ENCODE measurements around the gene BSPRY.

DNA sequence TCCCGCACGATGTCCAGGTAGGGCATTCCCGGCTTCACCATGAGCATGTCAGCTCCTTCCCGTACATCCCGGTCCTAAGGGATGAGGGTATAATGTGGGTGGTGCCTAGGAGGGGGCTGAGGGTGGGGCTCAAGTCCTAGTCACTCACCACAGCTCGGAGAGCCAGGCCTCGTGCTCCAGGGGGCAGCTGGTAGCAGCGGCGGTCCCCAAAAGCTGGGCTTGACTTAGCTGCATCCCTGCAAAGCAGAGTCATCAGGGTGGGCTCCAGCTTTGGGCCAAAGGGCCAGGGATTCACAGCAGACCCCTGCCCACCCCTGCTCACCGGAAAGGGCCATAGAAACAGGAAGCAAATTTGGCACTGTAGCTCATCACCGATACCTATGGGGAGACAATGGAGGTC is 40.1 kb downstream of the BSPRY start:
- TF ChIP-seq, protein P1, sequence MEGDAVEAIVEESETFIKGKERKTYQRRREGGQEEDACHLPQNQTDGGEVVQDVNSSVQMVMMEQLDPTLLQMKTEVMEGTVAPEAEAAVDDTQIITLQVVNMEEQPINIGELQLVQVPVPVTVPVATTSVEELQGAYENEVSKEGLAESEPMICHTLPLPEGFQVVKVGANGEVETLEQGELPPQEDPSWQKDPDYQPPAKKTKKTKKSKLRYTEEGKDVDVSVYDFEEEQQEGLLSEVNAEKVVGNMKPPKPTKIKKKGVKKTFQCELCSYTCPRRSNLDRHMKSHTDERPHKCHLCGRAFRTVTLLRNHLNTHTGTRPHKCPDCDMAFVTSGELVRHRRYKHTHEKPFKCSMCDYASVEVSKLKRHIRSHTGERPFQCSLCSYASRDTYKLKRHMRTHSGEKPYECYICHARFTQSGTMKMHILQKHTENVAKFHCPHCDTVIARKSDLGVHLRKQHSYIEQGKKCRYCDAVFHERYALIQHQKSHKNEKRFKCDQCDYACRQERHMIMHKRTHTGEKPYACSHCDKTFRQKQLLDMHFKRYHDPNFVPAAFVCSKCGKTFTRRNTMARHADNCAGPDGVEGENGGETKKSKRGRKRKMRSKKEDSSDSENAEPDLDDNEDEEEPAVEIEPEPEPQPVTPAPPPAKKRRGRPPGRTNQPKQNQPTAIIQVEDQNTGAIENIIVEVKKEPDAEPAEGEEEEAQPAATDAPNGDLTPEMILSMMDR (IDR thresholded peaks at IDR 0.05), result no peak
- no peak for TF ChIP-seq POLR2A (IDR thresholded peaks at IDR 0.05)

Data from uterus (tissue), 2 donors.